HG03571 (cell line): Measurements from ENCODE around the gene B3GNT4.
"Not testable (repeated sequence)": the region's sequence is repeated elsewhere in the genome, so short reads cannot be mapped to it uniquely, and the experiment has no call there.

ENCODE experiments used
- ATAC-seq: cut with Tn5 transposase; IDR thresholded peaks from one replicate; pipeline ENCODE4 v1.9.1; 2021; ENCODE audit not compliant: unreplicated experiment

The B3GNT4 gene

GRCh38 chr12:122187466-122187865 is 16.0 kb upstream of the B3GNT4 start:
- ATAC-seq, result no peak

- ATAC-seq, result no peak
Observed at GRCh38 chr12:122189626-122190475, 13.7 kb upstream of the B3GNT4 start.

GRCh38 chr12:122190842-122191668 is 12.5 kb upstream of the B3GNT4 start:
- ATAC-seq, result no peak

- no peak for ATAC-seq
Observed at GRCh38 chr12:122192441-122192840, 11.1 kb upstream of the B3GNT4 start.

DNA sequence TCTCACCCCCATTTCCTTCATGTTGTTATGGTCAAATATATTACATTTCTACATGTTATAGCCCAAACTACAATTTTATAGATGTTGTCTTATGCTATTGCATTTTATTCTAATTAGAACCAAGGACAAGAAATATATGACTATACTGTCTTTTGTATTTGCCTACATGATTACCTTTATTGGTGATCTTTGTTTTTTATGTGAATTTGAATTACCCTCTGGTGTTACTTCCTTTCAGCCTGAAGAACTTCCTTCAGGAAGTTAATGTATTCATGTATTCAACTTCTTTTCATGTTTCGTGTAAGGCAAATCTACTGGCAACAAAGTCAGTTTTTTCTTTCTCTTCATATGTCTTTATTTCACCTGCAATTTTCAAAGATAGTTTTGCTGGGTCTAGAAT is 8.7 kb upstream of the B3GNT4 start:
- no peak for ATAC-seq

DNA sequence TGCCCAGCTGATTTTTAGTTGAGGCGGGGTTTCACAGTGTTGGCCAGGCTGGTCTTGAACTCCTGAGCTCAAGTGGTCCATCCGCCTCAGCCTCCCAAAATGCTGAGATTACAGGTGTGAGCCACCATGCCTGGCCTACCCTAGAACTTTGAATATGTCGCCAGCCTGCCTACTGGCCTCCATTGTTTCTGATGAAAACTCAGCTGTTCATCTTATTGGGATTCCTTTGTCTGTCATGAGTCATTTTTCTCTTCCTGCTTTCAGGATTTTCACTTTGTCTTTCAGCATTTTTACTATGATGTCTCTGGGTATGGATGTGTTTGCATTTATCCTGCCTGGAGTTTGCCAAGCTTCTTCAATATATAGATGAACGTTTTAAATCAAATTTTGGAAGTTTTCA is 8.1 kb upstream of the B3GNT4 start:
- ATAC-seq, result no peak

GRCh38 chr12:122197612-122197966 is 5.9 kb upstream of the B3GNT4 start:
- no peak for ATAC-seq

DNA sequence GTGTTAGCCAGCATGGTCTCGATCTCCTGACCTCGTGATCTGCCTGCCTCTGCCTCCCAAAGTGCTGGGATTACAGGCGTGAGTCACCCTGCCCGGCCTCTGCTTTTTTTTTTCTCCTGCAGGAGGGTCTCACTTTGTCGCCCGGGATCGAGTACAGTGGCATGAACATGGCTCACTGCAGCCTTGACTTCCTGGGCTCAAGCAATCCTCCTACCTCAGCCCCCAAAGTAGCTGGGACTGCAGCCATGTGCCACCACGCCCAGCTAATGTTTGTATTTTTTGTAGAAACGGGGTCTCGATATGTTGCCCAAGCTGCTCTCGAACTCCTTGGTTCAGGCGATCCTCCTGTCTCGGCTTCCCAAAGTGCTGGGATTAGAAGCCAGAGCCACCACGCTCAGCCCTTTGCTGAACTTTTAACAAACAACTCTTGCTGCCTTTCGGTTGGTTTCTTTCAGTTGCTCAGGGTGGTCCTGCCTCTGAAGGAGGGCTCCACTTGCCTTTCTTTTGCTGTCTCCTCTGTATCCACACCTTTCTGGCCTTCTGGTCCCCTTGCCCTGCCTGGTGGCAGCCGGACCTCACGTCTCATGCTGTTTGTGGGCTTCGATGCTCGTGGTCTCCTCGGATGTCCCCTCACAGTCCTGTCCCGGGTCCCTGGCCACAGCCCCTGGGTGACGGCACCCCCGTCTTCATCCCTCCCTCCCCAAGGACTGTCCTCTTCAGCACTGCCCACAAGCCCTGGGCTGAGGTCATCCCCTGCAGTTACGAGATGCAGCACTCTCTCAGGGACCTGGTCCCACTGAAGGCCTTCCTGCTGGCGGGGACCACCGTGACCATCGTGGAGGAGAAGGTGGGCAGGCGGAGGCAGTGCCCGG is 3.8 kb upstream of the B3GNT4 start:
- ATAC-seq, result no peak

- no peak for ATAC-seq
Observed at GRCh38 chr12:122200541-122201175, 2.9 kb upstream of the B3GNT4 start.

DNA sequence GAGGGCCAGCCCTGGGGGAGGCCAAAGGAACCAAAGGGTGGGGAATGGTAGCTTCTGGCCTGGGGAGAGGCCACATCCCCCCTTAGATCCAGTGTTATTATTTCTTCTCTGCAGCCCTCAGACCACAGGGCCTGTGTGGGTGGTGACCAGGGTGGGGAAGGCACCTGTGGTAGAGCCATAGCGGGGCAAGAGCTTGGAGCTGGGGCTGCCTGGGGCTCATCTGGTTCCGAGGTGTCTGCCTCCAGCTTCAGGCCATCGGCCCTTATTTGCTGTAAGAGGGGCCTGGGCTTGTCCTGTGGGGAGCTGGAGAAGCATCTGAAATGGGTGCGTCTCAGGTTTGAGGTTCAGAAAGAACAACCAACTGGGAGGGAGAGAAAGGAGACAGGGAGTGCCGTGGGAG is 2.1 kb upstream of the B3GNT4 start:
- ATAC-seq, result no peak

DNA sequence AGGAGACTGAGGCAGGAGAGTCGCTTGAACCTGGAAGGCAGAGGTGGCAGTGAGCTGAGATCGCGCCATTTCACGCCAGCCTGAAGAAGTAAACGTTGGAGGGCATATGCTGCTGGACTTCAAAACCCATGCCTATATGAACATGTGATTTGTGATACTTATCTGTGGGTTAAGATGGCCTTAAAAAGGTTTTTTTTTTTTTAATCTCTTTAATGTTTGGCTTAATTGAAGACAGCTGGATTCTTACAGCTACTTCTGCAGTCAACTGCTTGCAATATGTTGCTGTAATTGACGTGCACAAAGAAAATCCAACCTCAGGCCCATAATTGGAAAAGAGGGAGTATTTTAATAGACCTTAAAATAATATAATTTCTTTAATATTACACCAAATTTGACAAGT is 1.5 kb upstream of the B3GNT4 start:
- no peak for ATAC-seq

DNA sequence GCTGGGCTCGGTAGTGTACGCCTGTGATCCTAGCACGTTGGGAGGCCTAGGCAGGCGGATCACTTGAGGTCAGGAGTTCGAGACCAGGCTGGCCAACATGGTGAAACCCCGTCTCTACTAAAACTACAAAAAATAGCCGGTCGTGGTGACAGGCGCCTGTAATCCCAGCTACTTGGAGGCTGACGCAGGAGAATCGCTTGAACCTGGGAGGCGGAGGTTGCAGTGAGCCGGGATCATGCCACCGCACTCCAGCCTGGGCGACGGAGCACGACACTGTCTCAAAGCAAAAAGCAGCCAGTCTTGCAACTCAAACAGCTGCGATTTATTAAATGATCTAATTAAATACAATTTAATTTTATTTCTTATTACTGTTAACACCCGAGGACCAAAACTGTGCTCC is 698 bp upstream of the B3GNT4 start:
- ATAC-seq, result not testable (repeated sequence)

DNA sequence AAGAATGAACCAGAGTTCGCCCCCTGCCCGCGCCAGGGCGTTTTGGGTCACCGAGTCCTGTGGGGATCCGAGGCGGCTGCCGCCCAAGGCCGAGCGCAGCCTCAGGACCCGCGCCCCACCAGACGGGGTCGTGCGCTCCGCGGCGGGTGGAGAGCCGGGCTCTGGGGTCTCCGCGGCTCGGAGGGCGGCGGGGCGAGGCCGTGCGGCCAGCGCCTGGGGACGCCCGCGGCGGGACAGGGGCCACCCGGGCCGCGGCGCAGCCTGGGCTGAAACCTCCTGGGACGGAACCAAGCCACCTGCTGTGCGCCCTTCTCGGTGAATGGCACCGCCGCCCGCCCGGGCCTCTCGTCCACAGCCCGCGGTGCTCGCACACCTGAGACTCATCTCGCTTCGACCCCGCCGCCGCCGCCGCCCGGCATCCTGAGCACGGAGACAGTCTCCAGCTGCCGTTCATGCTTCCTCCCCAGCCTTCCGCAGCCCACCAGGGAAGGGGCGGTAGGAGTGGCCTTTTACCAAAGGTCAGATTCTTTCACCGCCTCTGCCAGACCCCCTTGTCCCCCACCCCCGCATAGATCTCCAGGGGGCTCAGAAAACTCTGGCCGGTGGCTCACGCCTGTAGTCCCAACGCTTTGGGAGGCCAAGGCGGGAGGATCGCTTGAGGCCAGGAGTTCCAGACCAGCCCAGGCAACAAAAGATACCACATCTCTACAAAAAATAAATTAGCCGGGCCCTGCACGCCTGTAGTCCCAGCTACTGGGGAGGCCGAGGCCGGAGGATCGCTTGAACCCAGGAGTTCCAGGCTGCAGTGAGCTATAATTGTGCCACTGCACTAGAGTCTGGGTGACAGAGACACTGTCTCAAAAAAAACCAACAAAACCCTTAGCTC is 901 bp downstream of the B3GNT4 start:
- ATAC-seq, result no peak

- ATAC-seq, result no peak
Observed at GRCh38 chr12:122205053-122205925, 1.8 kb downstream of the B3GNT4 start.

DNA sequence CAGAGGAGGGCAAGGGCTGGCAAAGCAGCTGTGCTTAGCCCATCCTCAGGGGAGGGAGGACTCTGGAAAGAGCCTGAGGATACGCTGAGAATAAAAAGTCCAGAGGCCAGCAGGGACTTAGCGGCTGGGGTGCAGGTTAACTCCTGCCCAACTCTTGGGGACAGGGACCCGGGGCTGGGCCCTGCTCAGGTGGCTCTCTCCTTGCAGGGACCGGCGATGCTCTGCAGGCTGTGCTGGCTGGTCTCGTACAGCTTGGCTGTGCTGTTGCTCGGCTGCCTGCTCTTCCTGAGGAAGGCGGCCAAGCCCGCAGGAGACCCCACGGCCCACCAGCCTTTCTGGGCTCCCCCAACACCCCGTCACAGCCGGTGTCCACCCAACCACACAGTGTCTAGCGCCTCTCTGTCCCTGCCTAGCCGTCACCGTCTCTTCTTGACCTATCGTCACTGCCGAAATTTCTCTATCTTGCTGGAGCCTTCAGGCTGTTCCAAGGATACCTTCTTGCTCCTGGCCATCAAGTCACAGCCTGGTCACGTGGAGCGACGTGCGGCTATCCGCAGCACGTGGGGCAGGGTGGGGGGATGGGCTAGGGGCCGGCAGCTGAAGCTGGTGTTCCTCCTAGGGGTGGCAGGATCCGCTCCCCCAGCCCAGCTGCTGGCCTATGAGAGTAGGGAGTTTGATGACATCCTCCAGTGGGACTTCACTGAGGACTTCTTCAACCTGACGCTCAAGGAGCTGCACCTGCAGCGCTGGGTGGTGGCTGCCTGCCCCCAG is 2.8 kb downstream of the B3GNT4 start:
- ATAC-seq, result no peak

DNA sequence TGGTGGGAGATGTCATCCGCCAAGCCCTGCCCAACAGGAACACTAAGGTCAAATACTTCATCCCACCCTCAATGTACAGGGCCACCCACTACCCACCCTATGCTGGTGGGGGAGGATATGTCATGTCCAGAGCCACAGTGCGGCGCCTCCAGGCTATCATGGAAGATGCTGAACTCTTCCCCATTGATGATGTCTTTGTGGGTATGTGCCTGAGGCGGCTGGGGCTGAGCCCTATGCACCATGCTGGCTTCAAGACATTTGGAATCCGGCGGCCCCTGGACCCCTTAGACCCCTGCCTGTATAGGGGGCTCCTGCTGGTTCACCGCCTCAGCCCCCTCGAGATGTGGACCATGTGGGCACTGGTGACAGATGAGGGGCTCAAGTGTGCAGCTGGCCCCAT is 3.5 kb downstream of the B3GNT4 start:
- no peak for ATAC-seq

DNA sequence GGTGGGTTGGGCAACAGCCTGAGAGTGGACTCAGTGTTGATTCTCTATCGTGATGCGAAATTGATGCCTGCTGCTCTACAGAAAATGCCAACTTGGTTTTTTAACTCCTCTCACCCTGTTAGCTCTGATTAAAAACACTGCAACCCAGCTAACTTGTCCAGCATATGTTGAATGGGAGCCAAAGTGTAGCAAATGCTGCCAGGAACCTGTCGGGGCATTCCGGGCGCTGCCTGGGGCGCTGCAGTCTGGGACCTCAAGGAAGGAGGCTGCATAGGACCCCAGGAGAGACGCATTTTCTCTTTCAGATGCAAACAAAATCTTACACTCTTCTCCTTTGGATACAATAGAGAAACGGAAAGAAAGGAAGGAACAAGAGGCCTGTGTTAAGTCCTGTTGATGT is 3.9 kb downstream of the B3GNT4 start:
- no peak for ATAC-seq
